ENCODE measurements around the gene TIMMDC1.
"Not testable (repeated sequence)": the region's sequence is repeated elsewhere in the genome, so short reads cannot be mapped to it uniquely, and the experiment has no call there.

TIMMDC1 gene

DNA sequence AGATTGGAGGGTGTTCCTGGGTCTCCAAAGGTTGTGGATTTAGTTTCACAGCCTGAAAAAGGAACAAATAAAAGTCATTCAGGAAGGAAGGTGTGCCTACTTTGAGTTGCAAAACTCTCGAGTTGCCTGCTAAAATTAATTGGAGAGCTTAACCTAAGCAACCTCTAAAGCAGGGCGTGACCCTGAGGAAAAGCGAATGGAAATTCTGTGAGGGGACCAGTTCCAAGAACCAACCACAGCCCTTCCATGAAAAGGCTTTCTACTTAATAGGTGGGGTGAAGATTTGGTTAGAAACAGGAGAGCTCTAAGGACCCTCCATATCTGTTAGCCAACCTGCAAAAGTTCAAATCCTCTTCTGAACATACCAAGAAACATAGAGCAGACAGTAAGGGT lies 59.5 kb downstream of the TIMMDC1 start:
- Histone ChIP-seq H3K4me3 (ENCODE audit: low read depth in 1 of 2, low read length in 2 of 2) (no peak overlapping the region), H3K9me3 (ENCODE audit: control insufficient read depth in 1 of 2, low read length in 2 of 2) (no peaks in the 10 kb centered on the region), H3K27me3 (ENCODE audit: low read depth, low read length) (no peaks in the 10 kb centered on the region), H3K36me3 (ENCODE audit: control insufficient read depth in 1 of 2, insufficient read depth in 2 of 2, low read length in 2 of 2) (no peaks in the 10 kb centered on the region), H3K4me1 (ENCODE audit: control insufficient read depth in 1 of 2, insufficient read depth in 2 of 2, low read length in 2 of 2) (no peaks in the 10 kb centered on the region), H3K27ac (ENCODE audit: low read length) (no peak overlapping the region)

DNA sequence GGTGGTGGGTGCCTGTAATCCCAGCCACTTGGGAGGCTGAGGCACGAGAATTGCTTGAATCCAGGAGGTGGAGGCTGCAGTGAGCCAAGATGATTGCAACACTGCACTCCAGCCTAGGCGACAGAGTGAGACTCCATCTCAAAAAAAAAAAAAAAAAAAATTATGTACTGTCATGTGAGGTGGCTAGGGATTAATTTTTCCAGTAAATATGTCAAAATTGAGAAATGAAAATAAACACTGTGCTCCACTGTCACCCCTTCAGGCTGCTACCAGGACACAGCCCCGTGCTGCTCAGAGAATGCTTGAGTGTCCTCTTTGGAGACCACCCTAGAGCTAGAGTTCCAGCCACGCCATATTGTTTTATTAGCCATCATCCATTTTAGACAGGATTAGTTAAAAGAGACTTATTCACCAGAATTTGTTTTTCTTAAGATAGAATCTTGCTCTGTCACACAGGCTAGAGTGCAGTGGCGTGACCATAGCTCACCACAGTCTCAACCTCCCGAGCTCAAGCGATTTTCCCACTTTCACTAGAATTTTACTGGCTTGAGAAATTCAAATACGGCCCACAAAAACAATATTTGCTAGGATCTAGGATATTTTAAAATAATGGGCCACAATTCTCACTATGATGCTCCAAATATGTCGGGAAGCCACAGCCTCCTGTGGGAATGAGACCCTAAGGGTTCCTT lies 60.4 kb downstream of the TIMMDC1 start:
- Histone ChIP-seq H3K27me3 (ENCODE audit: low read depth, low read length) (no peaks in the 10 kb centered on the region), H3K4me1 (ENCODE audit: control insufficient read depth in 1 of 2, insufficient read depth in 2 of 2, low read length in 2 of 2) (no peaks in the 10 kb centered on the region), H3K27ac (ENCODE audit: low read length) (no peak overlapping the region), H3K4me3 (ENCODE audit: low read depth in 1 of 2, low read length in 2 of 2) (no peak overlapping the region), H3K36me3 (ENCODE audit: control insufficient read depth in 1 of 2, insufficient read depth in 2 of 2, low read length in 2 of 2) (no peaks in the 10 kb centered on the region), H3K9me3 (ENCODE audit: control insufficient read depth in 1 of 2, low read length in 2 of 2) (no peaks in the 10 kb centered on the region)

DNA sequence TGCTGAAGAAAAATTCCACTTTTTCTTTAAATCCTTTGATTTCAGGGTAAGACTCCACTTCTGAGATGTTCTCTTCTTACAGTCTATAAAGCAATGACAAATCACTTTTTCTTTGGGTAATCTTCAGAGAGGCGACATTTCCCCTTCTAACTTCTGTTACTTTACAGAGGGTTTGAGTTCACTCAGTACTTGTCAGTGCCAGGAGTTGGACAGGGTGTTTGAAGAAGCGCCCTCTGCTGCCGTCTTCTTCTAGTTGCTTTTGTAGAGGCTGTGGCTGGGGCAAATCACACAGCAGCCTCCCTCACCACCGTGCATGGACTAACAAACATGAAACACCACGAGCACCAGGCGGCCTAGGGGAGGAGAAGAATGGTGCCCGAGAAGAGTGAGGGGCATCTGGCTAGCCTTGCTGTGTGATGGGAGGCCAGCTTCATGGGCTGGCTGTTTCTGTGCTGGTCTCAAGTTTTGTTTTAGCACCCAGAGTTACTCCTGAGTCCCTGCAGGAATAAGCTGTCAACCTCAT lies 61.2 kb downstream of the TIMMDC1 start, which contains the start of gene CD80:
CD80 (minus strand) TSS at position 174 of the 523 bp plus-strand sequence. CDS start 1,886 bp downstream, outside the sequence.
- Histone ChIP-seq H3K4me1 (ENCODE audit: control insufficient read depth in 1 of 2, insufficient read depth in 2 of 2, low read length in 2 of 2) (no peaks in the 10 kb centered on the region), H3K4me3 (ENCODE audit: low read depth in 1 of 2, low read length in 2 of 2) (no peak within 1 kb of the TSS), H3K27ac (ENCODE audit: low read length) (no peak within 1 kb of the TSS), H3K27me3 (ENCODE audit: low read depth, low read length) (no peaks in the 10 kb centered on the region), H3K9me3 (ENCODE audit: control insufficient read depth in 1 of 2, low read length in 2 of 2) (peaks cover 0 to 2% of the 10 kb centered on the region in 2 donors), H3K36me3 (ENCODE audit: control insufficient read depth in 1 of 2, insufficient read depth in 2 of 2, low read length in 2 of 2) (no peaks in the 10 kb centered on the region)

DNA sequence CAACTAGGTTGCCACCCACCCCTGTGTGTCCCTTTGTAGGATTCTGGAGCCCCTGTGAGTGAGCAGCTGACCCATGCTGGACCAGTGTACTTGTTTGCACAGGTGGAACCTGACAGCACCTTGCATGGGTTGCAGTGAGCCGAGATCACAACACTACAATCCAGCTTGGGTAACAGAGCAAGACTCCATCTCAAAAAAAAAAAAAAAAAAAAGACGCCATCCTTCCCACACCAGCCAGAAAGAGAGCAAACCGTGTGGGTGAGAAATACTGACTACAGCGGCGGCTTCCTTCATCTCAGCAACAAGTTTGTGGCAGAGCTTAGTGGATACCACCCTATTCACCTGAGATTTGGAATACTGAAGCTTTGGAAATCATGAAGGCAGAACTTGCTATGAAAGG lies 61.8 kb downstream of the TIMMDC1 start:
- H3K4me1 ChIP-seq (ENCODE audit: control insufficient read depth in 1 of 2, insufficient read depth in 2 of 2, low read length in 2 of 2): no peaks in the 10 kb centered on the region
- peaks cover 0 to 2% of the 10 kb centered on the region in 2 donors for H3K9me3 ChIP-seq (ENCODE audit: control insufficient read depth in 1 of 2, low read length in 2 of 2)
- no peak overlapping the region for H3K27ac ChIP-seq (ENCODE audit: low read length)
- H3K4me3 ChIP-seq (ENCODE audit: low read depth in 1 of 2, low read length in 2 of 2): no peak overlapping the region
- H3K27me3 ChIP-seq (ENCODE audit: low read depth, low read length): no peaks in the 10 kb centered on the region
- no peaks in the 10 kb centered on the region for H3K36me3 ChIP-seq (ENCODE audit: control insufficient read depth in 1 of 2, insufficient read depth in 2 of 2, low read length in 2 of 2)

DNA sequence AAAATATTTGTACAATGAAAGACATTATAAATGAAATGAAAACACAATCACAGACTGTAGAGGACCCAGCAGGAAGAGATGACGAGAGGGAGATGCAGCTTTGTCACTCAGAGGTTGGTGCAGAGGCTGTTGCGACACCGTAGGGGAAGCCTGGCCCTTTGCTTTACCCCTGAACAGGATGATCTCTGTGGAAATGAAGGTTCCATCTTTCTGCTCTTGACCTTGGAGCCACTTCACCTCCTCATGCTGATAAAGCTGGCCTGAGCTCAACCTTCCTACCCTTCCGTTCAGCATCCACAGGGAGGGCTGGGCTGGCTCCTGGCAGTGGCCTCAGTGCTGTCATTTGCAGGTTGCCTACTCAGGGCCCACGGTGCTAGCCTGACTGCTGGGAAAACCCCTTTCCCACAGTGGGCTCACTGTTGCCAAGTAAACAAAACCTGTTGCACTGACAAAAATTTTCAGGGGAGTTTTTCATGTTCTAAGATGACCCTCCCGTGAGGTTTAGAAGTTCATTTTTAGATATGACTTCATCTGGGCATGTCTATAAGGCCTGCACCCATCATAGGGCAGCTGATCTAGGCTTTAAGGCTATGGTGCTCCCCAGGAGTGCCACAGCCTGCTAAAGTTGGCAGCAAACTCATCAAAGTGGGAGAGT lies 64.1 kb downstream of the TIMMDC1 start:
- no peaks in the 10 kb centered on the region for H3K4me1 ChIP-seq (ENCODE audit: control insufficient read depth in 1 of 2, insufficient read depth in 2 of 2, low read length in 2 of 2)
- peaks cover 0 to 2% of the 10 kb centered on the region in 2 donors for H3K9me3 ChIP-seq (ENCODE audit: control insufficient read depth in 1 of 2, low read length in 2 of 2)
- no peaks in the 10 kb centered on the region for H3K27me3 ChIP-seq (ENCODE audit: low read depth, low read length)
- no peak overlapping the region for H3K27ac ChIP-seq (ENCODE audit: low read length)
- H3K36me3 ChIP-seq (ENCODE audit: control insufficient read depth in 1 of 2, insufficient read depth in 2 of 2, low read length in 2 of 2): no peaks in the 10 kb centered on the region
- H3K4me3 ChIP-seq (ENCODE audit: low read depth in 1 of 2, low read length in 2 of 2): no peak overlapping the region

DNA sequence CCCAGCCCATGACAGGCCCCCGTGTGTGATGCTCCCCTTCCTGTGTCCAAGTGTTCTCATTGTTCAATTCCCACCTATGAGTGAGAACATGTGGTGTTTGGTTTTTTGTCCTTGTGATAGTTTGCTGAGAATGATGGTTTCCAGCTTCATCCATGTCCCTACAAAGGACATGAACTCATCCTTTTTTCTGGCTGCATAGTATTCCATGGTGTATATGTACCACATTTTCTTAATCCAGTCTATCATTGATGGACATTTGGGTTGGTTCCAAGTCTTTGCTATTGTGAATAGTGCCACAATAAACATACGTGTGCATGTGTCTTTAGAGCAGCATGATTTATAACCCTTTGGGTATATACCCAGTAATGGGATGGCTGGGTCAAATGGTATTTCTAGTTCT lies 65.0 kb downstream of the TIMMDC1 start:
- H3K36me3 ChIP-seq (ENCODE audit: control insufficient read depth in 1 of 2, insufficient read depth in 2 of 2, low read length in 2 of 2); H3K27me3 ChIP-seq (ENCODE audit: low read depth, low read length); H3K4me1 ChIP-seq (ENCODE audit: control insufficient read depth in 1 of 2, insufficient read depth in 2 of 2, low read length in 2 of 2); H3K9me3 ChIP-seq (ENCODE audit: control insufficient read depth in 1 of 2, low read length in 2 of 2); H3K4me3 ChIP-seq (ENCODE audit: low read depth in 1 of 2, low read length in 2 of 2); H3K27ac ChIP-seq (ENCODE audit: low read length): not testable (repeated sequence)

DNA sequence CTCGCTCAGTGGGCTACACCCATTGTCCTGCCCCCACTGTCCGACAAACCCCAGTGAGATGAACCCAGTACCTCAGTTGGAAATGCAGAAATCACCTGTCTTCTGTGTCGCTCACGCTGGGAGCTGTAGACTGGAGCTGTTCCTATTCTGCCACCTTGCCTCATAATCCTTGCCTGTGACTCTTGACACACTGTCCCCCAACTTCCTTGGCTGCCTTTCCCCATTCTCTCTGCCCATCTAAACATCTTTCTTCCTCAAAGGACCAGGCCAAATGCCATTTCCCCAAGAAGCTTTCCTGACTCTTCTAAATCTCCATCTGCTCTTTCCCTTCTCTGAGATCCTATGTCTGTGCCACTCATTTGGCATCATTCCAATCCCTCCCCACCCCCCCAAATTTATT lies 70.8 kb downstream of the TIMMDC1 start:
- H3K4me1 ChIP-seq (ENCODE audit: control insufficient read depth in 1 of 2, insufficient read depth in 2 of 2, low read length in 2 of 2): no peaks in the 10 kb centered on the region
- H3K27me3 ChIP-seq (ENCODE audit: low read depth, low read length): no peaks in the 10 kb centered on the region
- H3K4me3 ChIP-seq (ENCODE audit: low read depth in 1 of 2, low read length in 2 of 2): no peak overlapping the region
- H3K27ac ChIP-seq (ENCODE audit: low read length): no peak overlapping the region
- peaks cover 0 to 2% of the 10 kb centered on the region in 2 donors for H3K9me3 ChIP-seq (ENCODE audit: control insufficient read depth in 1 of 2, low read length in 2 of 2)
- H3K36me3 ChIP-seq (ENCODE audit: control insufficient read depth in 1 of 2, insufficient read depth in 2 of 2, low read length in 2 of 2): no peaks in the 10 kb centered on the region

DNA sequence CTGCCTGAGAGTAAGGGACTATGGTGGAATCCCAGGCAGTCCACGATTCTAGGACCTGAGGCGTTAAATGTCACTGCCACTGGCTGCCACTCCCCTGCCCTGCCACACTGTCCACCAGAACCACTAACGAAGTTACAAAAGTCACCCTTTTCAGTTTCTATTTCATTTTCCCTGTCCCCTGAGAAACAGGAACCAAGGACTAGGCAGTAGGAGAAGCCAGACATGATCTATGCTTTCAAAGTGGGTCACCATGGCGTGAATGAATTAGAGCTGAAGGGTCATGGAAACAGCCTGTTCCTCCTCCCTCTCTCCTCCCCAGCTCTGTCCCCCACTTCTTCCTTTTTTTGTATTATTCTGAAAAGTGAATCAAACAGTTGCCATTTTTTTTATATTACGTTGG lies 71.9 kb downstream of the TIMMDC1 start:
- no peaks in the 10 kb centered on the region for H3K4me1 ChIP-seq (ENCODE audit: control insufficient read depth in 1 of 2, insufficient read depth in 2 of 2, low read length in 2 of 2)
- no peaks in the 10 kb centered on the region for H3K27me3 ChIP-seq (ENCODE audit: low read depth, low read length)
- H3K27ac ChIP-seq (ENCODE audit: low read length): no peak overlapping the region
- H3K9me3 ChIP-seq (ENCODE audit: control insufficient read depth in 1 of 2, low read length in 2 of 2): no peaks in the 10 kb centered on the region
- H3K36me3 ChIP-seq (ENCODE audit: control insufficient read depth in 1 of 2, insufficient read depth in 2 of 2, low read length in 2 of 2): no peaks in the 10 kb centered on the region
- no peak overlapping the region for H3K4me3 ChIP-seq (ENCODE audit: low read depth in 1 of 2, low read length in 2 of 2)

DNA sequence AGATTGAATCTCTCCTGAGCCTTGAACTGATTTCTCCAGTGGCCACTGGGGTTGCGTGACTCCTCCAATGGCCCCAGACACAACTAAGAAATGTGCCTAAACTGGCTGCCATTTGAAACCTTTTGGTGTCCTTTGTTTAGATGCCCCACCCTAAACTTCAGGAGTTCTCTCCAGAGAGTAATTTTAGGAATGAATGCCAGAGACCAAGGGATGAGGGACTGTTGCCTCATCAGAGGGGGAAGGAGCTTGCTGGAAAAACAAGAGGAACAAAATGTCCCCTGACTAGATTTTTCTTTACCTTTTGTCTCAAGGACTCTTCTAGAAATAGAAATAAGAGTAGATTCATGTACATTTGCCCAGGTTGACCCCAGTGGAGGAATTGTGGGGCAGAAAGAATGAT lies 72.9 kb downstream of the TIMMDC1 start:
- Histone ChIP-seq H3K4me1 (ENCODE audit: control insufficient read depth in 1 of 2, insufficient read depth in 2 of 2, low read length in 2 of 2) (no peaks in the 10 kb centered on the region), H3K27ac (ENCODE audit: low read length) (no peak overlapping the region), H3K27me3 (ENCODE audit: low read depth, low read length) (no peaks in the 10 kb centered on the region), H3K9me3 (ENCODE audit: control insufficient read depth in 1 of 2, low read length in 2 of 2) (no peaks in the 10 kb centered on the region), H3K36me3 (ENCODE audit: control insufficient read depth in 1 of 2, insufficient read depth in 2 of 2, low read length in 2 of 2) (no peaks in the 10 kb centered on the region), H3K4me3 (ENCODE audit: low read depth in 1 of 2, low read length in 2 of 2) (no peak overlapping the region)

DNA sequence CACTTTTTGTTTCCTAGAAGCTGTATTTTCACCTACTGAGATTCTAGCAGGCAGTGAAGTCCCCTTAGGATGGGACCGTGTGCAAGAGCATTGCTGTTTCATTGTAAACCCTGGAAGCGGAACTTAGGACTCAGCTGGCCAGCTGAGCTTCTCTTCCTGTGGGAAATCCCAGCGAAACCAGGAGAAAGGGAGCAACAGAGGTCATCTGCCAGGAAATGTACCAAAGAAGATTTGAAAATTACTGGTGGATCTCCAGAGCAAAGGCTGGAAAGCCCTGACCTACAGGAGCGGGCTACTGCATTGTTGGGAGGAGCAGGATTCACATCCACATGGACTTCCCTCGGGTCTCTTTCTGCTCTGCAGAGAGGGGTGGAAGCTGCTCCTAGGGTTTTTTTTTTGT lies 73.3 kb downstream of the TIMMDC1 start:
- Histone ChIP-seq H3K9me3 (ENCODE audit: control insufficient read depth in 1 of 2, low read length in 2 of 2) (no peaks in the 10 kb centered on the region), H3K27me3 (ENCODE audit: low read depth, low read length) (no peaks in the 10 kb centered on the region), H3K36me3 (ENCODE audit: control insufficient read depth in 1 of 2, insufficient read depth in 2 of 2, low read length in 2 of 2) (no peaks in the 10 kb centered on the region), H3K4me3 (ENCODE audit: low read depth in 1 of 2, low read length in 2 of 2) (no peak overlapping the region), H3K4me1 (ENCODE audit: control insufficient read depth in 1 of 2, insufficient read depth in 2 of 2, low read length in 2 of 2) (no peaks in the 10 kb centered on the region), H3K27ac (ENCODE audit: low read length) (no peak overlapping the region)
